Stimulated activated CD8-positive, alpha-beta memory T cell treated with anti-CD3 and anti-CD28 coated beads, Interleukin-2, amount 100 ng/mL, for 1 hour (primary cell): ENCODE results near the gene ERFE.

Experiments used
- DNase-seq, 2 donors: peaks; one replicate each; pipeline ENCODE4 v3.0.0-alpha.2; 2020; ENCODE audit warnings: low read depth in 2 of 2

Gene ERFE

GRCh38 chr2:238126338-238126737, 32.4 kb upstream of the ERFE start:
- DNase-seq = no peak

- DNase-seq = no peak
Observed at GRCh38 chr2:238126775-238127164, 32.0 kb upstream of the ERFE start.

GRCh38 chr2:238127165-238128060, 31.4 kb upstream of the ERFE start:
- DNase-seq = no peak

- DNase-seq = no peak
Observed at GRCh38 chr2:238128061-238128440, 30.7 kb upstream of the ERFE start.

- no peak for DNase-seq
Observed at GRCh38 chr2:238128534-238129001, 30.2 kb upstream of the ERFE start.

- DNase-seq = no peak
Observed at GRCh38 chr2:238129166-238130010, 29.4 kb upstream of the ERFE start.

- DNase-seq = no peak
Observed at GRCh38 chr2:238130111-238130695, 28.6 kb upstream of the ERFE start.

- no peak for DNase-seq
Observed at GRCh38 chr2:238130696-238131628, 27.8 kb upstream of the ERFE start.

- no peak for DNase-seq
Observed at GRCh38 chr2:238131761-238132462, 26.9 kb upstream of the ERFE start.

- no peak for DNase-seq
Observed at GRCh38 chr2:238132463-238133450, 26.0 kb upstream of the ERFE start.

GRCh38 chr2:238133499-238134392, 25.0 kb upstream of the ERFE start:
- DNase-seq = no peak

- no peak for DNase-seq
Observed at GRCh38 chr2:238134393-238134785, 24.4 kb upstream of the ERFE start.

- no peak for DNase-seq
Observed at GRCh38 chr2:238135601-238136150, 23.1 kb upstream of the ERFE start.

GRCh38 chr2:238136820-238137537, 21.8 kb upstream of the ERFE start:
- DNase-seq = no peak

- DNase-seq = no peak
Observed at GRCh38 chr2:238137885-238138284, 20.9 kb upstream of the ERFE start.

GRCh38 chr2:238138331-238139195, 20.2 kb upstream of the ERFE start, which contains the start of gene KLHL30:
Gene KLHL30 (plus strand): TSS chr2:238138668. CDS start chr2:238140755, 2,087 bp downstream.
- DNase-seq = no peak
